ENCODE data around the gene PRPF19.

DNA sequence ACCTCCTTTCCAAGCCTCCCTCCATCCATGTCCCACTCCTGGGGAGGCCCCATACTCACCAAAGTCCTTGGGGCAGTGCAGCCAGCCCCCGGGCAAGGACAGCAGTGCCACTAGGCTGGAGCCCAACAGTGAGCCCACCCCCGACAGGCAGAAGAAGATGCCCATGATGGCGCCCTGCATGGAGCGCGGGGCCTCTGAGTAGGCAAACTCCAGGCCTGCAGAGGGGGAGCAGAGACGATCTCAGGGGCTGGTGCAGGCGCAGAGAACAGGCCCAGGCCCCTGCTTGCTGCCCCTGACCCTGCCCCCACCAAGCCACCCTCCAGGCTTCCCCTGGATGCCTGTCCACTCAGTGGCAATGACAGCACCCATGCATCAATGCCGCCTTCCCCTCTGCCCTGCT lies 31.4 kb upstream of the PRPF19 start:
- TF ChIP-seq POLR2A (IDR thresholded peaks at IDR 0.05) = no peak
- TF ChIP-seq, protein P1, sequence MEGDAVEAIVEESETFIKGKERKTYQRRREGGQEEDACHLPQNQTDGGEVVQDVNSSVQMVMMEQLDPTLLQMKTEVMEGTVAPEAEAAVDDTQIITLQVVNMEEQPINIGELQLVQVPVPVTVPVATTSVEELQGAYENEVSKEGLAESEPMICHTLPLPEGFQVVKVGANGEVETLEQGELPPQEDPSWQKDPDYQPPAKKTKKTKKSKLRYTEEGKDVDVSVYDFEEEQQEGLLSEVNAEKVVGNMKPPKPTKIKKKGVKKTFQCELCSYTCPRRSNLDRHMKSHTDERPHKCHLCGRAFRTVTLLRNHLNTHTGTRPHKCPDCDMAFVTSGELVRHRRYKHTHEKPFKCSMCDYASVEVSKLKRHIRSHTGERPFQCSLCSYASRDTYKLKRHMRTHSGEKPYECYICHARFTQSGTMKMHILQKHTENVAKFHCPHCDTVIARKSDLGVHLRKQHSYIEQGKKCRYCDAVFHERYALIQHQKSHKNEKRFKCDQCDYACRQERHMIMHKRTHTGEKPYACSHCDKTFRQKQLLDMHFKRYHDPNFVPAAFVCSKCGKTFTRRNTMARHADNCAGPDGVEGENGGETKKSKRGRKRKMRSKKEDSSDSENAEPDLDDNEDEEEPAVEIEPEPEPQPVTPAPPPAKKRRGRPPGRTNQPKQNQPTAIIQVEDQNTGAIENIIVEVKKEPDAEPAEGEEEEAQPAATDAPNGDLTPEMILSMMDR (IDR thresholded peaks at IDR 0.05) = no peak
